Measurements from ENCODE around the gene UBAC2.

- no peak for TF ChIP-seq POLR2A (IDR thresholded peaks at IDR 0.05; ENCODE audit: low read depth, low read length)
- no peak for TF ChIP-seq TAF1 (IDR thresholded peaks at IDR 0.05; ENCODE audit: low read depth, low read length)
- no peak for TF ChIP-seq POLR2AphosphoS5 (IDR thresholded peaks at IDR 0.05; ENCODE audit: low read depth, low read length)
These were observed 41.8 kb upstream of the UBAC2 start for GRCh38 chr13:99158846-99159245.
